Endometrium (tissue), 2 donors: ENCODE results near the gene HMX2.

Experiments used
- FAIRE-seq: peaks from 2 replicates; lab custom pipeline; 2012; peaks lifted over from hg19 to GRCh38; lab: Jason Lieb, UNC
- donor health status: control.
- donor health status: control.

HMX2 gene, protein sequence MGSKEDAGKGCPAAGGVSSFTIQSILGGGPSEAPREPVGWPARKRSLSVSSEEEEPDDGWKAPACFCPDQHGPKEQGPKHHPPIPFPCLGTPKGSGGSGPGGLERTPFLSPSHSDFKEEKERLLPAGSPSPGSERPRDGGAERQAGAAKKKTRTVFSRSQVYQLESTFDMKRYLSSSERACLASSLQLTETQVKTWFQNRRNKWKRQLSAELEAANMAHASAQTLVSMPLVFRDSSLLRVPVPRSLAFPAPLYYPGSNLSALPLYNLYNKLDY

DNA sequence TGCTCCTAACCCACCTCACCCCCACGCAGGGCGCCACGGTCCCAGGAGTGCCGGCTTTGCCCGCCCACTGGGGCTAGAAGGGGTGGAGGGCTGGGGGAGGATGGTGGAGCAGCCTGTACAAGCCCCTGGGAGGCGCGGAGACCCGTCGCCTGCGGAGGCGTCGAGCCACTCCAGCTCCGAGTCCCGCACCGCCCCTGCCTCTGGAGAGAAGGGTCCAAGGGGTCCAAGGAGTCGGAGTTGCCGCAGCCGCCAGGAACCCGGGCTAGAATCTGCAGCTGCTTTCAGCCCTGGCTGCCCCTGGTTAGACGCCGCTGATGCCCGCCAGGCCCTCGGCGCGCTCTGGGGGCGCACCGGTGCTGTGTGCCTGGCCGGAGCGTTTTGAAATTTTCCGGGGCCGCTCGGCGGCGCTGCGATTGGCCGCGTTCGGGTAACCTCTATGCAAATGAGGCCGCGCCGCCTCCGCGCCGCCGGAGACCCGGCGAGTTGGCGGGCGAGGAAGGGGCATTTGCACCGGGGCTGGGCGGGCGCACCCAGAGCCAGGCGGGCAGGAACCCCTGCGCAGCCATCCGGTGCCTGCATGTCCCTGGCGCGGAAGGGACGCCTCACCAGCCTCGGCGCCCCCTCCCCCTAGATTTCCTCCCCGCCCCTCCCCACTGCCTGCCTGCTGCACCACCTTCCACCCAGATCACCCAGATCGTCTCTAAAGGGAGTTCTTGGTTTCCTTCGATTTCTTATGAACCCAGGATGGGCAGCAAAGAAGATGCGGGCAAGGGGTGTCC, at the start of gene HMX2:
Gene HMX2, plus strand, starts transcription at position 502 of the 779 bp plus-strand sequence. Its CDS starts 243 bp downstream, at position 745.
- no peak for FAIRE-seq

DNA sequence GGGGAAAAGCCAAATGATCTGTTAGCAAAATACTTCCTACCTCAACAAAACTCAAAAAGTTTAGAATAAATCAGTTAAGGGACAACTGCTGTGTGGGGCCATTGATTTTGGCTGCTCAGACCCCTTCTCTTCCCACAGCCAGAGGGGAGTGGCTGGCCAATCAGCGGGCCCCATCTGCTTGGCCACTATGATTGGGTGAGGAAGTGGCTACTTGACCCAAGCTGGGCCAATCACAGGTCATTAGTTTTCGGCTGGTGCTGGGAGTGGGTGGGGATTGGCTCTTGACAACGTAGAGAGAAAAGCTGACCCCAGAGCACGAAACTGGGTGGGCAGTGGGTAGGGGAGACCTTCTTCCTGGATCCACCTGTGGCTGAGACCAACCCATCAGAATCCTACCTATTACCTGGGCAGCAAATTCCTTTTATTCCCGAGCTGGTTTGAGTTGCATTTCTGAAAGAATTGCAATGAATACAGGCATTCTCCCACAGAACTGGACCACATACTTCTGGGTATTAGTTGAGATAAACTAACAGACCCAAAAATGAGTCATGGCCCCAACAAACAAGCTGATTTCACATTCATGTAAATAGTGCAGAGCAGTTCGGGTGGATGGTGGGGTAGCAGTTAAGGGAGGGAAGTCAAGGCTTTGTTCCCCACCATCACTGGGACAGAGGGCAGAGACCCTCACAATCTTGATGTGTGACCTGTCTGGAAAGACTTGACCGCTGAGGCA, 47.7 kb upstream of the HMX2 start:
- no peak for FAIRE-seq

DNA sequence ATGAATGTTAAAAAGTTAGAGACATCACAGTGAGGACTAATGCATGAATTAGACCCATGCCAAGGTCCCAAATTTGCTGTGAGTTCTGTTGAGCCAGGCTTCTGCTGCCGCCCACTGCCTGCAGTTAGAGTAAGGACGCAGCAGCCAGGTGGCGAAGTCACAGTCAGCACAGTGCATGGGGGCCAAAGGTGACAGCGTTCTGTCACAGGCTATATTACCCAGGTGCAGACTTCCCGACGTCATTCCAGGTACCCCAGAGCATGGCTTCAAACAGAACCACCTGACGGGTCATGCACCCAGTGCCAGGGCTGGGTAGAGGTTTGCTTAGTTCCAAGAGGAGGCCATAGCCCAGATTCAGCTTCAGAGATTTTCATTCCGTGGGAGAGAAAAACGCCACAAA, 46.1 kb upstream of the HMX2 start:
- FAIRE-seq = no peak

DNA sequence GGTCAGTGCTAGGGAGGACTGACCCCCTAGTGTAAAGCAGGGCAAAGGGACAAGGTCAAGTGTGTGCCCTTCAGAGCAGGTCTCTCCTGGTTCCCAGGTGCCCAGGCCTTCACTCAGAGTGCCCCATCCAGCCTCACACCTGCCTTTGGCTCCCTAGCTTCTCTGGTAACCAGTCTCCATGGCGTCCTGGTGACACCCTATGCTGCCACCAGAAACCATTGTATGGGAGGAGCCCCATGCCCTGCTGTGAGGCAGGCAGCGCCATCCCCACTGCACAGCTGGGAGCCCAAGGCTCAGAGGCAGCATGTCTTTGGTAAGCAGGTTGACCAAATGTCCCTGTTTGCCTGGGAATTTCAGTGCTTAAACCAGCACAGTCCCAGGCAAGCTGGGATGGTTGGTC, 45.3 kb upstream of the HMX2 start:
- FAIRE-seq = no peak

DNA sequence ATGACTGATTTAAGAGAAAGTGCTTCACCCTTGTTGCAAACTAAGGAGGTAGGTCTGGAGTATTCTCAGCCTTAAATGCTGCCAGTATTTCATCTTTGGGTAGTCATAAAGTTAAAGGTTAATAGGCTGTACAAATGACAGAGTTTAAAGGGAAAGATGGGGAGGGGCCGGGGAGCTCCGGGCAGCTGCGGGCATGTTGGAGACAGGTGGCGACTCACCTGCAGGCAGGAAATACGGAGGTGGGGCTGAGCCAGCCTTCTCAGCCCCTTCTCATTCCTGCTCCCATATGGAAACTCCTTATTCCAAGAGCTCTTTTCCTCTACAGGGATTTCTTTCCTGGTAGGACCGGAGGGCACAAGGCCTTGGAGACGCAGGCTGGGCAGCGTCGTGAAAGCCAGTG, 44.0 kb upstream of the HMX2 start:
- no peak for FAIRE-seq

DNA sequence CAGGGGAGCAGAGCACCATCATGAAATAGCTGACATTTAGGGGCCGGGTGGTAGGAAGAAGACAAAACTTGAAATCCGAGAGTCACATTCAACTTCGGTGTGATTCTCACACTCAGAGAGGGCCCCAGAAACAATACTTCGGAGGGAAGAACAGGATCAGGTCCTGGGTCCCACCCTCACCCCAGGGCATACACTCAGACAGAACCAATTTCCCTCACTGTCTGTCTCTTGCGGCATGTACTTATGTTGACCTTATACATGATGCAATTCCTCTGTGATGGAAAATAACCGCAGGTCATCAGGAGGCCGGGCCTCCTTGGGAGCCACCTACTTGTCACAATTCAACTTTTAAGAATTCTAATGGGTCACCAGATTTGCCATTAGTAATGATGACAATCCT, 38.5 kb upstream of the HMX2 start:
- no peak for FAIRE-seq

DNA sequence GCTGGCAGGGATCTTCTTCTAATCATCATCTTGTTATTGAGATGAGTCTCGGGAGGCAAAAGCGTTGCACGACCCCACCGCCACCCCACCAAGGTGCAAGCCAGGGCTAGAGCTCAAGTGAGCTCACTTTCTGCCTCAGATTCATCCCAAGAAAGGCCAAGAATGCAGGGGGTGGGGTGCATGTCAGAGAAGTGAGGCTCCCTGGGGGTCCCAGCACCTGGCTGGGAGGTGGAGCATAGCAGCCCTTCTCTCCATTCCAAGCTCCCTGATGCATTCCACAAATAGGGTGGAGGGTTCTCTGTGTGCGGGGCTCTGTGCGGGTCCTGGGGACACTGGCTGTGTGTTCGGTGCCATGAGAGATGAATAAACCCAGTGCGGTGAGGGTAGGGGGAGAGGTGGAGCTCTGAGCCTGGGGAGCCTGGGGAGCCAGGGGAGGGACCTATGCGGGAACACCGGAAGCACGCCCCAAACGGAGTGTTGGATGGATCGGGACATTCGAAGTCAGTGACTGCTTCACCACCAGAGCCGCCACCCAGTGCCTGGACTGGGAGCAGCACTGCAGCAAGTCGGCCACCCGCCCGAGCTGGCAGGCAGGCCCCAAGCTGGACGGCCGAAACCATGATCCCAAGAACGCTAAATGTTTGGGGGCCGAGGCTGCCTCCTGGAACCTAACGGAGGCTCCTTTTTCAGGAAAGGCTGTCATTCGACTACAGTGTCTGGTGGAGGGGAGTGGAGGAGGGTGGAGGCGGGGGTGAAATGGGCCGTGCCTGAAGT, 30.1 kb upstream of the HMX2 start:
- no peak for FAIRE-seq

DNA sequence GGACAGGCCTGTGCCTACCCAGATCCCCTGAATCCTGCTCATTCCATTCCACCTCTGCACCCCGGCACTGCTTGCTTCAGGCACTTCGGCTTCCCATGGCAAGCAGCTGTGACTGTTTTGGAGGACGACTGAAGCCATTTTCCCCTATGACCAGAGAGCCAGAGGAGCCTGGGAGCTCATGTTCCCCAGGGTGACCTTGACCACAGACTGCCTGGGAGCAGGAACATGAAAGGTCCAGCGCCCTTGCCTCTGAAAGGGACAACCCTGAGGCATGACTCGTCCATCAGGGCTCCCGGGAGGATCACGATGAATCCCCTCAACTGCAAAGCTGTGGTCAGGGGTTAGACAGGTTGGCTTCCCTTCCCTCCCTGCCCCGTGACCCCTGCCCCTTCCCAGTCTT, 28.9 kb upstream of the HMX2 start:
- FAIRE-seq = no peak

DNA sequence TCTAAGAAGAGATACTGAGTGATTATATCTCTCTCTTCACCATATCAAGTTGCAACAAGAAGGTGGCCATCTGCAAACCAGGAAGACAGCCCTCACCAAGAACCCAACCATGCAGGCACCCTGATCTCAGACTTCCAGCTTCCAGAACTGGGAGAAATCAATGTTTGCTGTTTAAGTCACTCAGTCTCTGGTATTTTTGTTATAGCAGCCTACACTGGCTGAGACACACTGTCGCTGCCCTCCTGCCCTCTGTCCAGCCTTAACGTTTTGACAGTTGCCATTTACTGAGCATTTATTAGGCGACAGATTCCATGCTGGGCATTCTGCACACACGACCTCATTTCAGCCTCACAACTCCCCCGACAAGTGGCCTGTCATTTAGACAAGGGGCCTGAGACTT, 21.7 kb upstream of the HMX2 start:
- no peak for FAIRE-seq

DNA sequence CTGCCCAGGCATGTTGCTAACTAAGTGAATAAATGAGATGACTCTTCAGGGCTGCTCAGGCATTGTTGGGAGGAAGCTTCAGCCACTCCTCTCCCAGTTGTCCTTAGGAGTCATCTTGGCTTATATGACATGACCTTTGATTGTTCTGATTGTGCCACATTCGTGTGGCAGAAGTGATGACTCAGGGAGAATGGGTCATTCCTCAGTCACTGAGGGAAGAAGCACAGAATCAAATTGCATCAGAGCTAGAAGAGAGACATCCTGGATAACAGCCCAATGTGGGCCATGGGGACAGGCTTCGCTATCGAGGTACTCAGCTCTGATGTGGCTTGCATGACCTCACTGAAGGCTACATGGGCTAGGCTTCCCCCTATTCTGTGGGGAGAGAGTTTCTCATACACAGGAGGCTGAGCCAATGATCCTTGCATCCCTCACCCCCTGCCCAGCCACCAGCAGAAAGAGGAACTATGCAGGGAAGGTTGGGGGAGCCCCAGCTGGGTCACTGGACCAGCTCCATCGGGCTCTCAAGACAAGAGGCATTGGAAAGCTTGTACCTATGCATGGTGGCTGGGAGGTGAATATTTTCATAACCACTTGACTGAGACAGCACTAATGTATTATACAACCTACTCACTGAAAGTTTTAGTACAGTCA, 18.2 kb upstream of the HMX2 start:
- no peak for FAIRE-seq

DNA sequence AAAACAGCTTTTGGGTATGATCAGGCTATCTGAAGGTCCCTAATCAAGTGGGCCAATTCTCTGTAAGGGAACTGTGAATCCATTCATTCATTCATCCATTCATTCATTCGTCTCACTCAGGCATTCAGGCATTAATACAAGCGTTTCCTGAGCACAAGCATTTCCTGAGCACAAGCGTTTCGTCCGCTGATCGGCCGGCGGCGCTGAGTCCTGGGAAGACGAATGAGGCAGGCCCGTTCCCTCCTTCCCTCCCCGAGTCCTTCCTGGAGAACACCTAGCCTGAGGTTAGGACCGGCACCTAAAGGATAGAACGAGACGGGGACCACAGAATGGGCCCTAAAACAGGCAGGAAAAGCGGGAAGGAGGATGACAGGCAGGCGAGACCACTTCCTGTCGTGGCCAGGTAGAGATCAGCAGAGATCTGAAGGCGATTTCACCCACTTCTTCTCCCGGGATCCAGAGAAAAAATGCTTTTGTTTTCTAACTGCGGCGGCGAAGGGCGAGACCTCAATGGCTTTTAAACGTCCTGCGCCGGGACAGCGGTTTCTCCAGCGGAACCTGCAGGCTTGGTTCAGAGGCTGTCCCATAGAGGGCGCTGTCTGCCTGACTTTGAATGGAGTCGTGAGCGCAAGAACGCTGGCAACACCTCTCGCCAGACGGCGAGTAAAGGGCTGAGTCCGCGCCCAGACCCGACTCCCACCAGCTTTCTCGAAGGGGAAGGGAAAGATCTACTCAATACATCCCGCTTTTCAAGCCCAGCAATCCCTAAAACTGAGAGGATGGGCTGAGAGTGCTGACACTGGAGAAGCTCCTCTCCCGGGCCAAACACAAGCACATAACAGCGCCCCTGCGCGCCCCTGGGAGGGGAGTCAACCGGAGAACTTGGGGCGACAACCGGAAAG, 15.1 kb upstream of the HMX2 start:
- FAIRE-seq = no peak

DNA sequence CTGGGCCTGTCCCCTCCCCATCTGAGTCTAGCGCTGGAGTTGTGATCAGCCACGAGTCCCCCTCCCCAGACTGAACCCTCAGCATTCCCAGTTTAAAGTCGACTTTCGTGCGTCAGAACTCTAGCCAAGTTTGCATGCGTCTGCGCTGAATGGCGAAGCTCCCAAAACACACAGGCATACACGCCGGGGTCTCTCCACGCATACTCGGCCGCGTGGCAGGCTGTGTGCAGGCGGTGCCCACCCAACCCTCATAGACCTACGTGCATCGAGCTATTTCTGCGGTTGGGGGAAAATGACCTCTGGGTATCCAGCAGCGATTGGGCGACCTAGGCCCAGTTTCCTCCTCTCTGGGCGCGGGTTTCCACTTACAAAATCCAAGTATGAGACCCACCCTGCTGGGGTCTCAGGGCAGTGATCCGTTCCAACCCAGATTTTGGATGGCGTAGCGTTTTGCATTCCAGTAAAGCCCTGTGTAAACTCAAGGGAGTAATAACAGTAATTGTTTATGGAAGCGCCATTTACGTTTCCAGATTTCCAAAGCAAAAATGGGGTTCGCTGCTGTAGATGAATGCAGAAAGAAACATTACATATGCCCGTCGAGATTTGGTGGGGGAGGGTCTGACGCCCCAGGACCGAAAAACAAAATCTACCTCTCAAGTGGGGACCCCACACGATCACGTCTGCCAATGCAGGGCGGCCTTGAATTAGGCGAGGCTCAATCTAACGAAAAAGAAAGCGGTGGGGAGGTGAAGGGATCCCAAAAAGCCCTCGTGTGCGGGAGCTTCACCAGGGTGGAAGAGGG, 14.2 kb upstream of the HMX2 start:
- FAIRE-seq = no peak

DNA sequence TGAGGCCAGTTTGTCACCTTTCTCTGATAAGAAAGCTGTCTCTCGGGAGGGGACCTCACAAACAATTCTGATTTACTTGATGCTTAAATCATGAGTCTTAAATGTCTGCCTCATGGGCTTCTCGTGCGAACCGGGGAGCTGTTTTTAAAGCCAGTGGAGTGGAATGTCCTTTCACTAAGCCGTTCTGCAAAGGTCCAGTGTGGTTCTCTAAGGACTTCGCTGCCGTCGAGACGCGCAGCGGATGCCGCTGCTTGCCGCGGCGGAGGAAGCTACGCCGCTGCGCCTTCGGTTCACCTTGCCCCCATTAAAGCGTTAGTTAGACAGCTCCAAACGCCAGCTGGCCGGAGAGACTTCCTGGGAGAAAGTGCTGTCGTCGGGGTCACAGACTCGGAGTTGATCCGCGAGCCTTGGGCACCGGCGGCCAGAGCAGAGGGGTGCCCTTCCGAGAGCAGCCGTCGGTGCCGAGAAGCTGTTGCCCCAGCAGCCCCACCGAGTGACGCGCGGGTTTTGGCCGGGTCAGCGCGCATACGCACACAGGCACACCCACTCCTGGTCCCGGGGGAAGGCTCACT, 13.5 kb upstream of the HMX2 start:
- FAIRE-seq = no peak

DNA sequence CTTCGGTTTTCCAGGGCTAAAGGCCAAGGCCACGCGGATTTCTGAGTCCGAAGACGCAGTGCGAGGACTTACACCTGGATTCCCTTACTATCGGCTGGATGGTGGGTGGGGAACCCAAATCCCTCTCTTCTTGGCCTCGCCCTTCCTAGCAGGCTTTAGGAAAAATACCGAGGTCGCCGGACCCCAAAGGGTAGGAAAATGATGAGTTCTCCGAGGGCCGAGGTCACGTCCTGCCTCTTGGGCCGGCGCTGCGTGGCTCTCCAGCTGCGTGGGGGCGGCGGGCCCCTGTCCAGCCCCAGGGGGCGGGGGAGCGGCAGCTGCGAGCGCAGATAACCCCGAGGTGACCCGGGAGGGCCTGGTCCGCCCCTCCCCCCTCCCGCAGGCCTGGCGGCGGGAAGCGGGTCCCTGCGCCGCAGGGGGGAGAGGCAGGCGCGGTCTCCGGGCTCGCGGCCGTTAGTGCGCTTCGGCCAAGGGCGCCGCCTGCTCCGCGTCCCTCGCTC, 13.0 kb upstream of the HMX2 start:
- FAIRE-seq = no peak

DNA sequence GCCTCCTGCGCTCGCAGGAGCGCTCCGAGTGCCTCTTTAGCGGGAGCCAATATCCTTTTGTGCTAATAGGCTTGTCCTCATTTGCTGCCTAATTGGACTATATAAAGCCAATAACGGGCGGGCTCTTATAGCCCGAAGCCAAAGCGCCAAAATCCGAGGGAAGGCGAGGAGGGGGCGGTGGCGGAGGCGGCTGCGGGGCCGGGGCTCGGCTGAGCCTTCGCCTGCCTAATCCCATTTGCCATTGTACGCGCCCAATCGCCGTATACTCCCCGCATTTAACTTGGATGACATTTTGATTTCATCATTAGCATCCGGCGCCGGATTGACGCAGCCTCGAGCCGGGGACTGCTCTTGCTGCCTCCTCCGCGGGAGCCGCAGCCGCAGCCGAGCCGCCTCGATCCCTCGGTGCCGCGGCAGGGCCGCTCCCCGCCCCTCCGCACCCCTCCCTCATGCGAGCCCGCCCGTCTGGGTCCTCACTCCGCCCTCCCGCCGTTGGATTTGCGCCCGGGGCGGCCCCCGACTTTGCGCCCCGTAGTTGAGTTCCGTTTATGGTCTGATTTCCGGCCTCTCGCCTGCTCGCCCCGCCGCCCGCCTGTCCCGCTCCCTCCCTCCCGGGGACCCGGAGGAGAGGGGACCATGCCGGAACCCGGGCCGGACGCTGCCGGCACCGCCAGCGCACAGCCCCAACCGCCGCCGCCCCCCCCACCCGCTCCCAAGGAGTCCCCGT, 12.4 kb upstream of the HMX2 start, which contains the start of gene HMX3:
Gene HMX3, plus strand, starts transcription at position 556 of the 727 bp plus-strand sequence. Its CDS starts 81 bp downstream, at position 637.
- no peak for FAIRE-seq

DNA sequence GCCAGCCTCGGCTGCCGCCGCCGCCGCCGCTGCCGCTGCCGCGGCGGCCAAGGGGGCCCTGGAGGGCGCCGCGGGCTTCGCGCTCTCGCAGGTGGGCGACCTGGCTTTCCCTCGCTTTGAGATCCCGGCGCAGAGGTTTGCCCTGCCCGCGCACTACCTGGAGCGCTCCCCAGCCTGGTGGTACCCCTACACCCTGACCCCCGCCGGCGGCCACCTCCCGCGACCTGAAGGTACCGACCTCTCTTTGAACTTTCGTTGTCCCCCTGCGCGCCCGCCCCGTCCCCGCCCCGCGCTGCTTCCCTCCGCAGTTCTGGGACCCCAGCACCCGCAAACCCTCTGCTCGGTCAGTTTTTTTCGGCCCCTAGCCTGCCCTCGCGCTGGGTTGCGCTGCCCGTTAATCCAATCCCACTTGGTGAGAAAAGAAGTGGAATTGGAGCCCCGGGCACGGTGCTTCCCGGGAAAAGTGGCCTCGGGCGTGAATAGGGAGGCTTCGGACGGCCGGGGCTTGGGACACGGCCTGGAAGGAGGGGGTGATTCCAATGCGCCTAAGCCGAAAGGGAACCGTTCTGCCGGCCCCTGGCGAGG, 11.6 kb upstream of the HMX2 start:
- no peak for FAIRE-seq

DNA sequence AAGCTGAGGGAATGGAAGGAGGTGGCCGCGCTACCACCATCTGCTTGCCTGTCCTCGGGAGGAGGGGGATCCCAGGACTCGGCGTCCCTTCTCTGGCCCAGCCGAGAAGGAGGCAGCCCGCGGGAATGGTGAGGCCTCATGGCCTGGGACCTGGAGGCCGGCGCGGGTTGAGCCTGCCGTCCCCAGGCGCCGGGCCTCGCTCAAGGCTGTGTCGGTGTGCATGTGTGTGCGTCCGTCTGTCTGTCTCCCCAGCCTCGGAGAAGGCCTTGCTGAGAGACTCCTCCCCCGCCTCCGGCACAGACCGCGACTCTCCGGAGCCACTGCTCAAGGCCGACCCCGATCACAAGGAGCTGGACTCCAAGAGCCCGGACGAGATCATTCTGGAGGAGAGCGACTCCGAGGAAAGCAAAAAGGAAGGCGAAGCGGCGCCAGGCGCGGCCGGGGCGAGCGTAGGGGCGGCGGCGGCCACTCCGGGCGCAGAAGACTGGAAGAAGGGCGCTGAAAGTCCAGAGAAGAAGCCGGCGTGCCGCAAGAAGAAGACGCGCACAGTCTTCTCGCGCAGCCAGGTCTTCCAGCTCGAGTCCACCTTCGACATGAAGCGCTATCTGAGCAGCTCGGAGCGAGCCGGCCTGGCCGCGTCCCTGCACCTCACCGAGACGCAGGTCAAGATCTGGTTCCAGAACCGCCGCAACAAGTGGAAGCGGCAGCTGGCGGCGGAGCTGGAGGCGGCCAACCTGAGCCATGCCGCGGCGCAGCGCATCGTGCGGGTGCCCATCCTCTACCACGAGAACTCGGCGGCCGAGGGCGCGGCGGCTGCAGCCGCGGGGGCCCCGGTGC, 10.9 kb upstream of the HMX2 start:
- no peak for FAIRE-seq
